IMR-90 (cell line): Measurements from ENCODE around the gene SPRED2.

Experiments
- CEBPB ChIP-seq: IDR thresholded peaks from 2 replicates; pipeline ENCODE4 v1.6.1; 2012; ENCODE audit warnings: low read depth, low read length, improper control_type of control experiment
- CHD1 ChIP-seq: IDR thresholded peaks from 2 replicates; pipeline ENCODE4 v1.6.1; 2012; ENCODE audit warnings: low read depth, low read length, improper control_type of control experiment
- MAFK ChIP-seq: IDR thresholded peaks from 2 replicates; pipeline ENCODE4 v1.6.1; 2012; ENCODE audit warnings: low read depth, low read length, improper control_type of control experiment
- POLR2A ChIP-seq: IDR thresholded peaks from 2 replicates; pipeline ENCODE4 v1.6.1; 2012; ENCODE audit warnings: mild to moderate bottlenecking, low read depth, low read length
- RAD21 ChIP-seq: IDR thresholded peaks from 2 replicates; pipeline ENCODE4 v1.6.1; 2012; ENCODE audit warnings: low read length, improper control_type of control experiment
- RCOR1 ChIP-seq: IDR thresholded peaks from 2 replicates; pipeline ENCODE4 v1.6.1; 2012; ENCODE audit warnings: mild to moderate bottlenecking, low read length, improper control_type of control experiment; ENCODE audit not compliant: insufficient replicate concordance
- RFX5 ChIP-seq: IDR thresholded peaks from 2 replicates; pipeline ENCODE4 v1.8.0; 2012; ENCODE audit warnings: low read depth, mild to moderate bottlenecking, low read length, moderate library complexity
- SMC3 ChIP-seq: fragments of 150-350 bp; IDR thresholded peaks from 2 replicates; pipeline ENCODE4 v1.6.1; 2016; ENCODE audit warnings: low read depth, mild to moderate bottlenecking, antibody characterized with exemption, low read length, moderate library complexity
- TF ChIP-seq, protein P1 (sequence below): conservative IDR thresholded peaks from 2 replicates; pipeline ENCODE4 v1.5.1; 2012; ENCODE audit warnings: mild to moderate bottlenecking, low read depth, low read length, improper control_type of control experiment

GRCh38 chr2:65331336-65332025 lies 100.9 kb downstream of the SPRED2 start:
- TF ChIP-seq CEBPB, result no peak
- TF ChIP-seq, protein P1, sequence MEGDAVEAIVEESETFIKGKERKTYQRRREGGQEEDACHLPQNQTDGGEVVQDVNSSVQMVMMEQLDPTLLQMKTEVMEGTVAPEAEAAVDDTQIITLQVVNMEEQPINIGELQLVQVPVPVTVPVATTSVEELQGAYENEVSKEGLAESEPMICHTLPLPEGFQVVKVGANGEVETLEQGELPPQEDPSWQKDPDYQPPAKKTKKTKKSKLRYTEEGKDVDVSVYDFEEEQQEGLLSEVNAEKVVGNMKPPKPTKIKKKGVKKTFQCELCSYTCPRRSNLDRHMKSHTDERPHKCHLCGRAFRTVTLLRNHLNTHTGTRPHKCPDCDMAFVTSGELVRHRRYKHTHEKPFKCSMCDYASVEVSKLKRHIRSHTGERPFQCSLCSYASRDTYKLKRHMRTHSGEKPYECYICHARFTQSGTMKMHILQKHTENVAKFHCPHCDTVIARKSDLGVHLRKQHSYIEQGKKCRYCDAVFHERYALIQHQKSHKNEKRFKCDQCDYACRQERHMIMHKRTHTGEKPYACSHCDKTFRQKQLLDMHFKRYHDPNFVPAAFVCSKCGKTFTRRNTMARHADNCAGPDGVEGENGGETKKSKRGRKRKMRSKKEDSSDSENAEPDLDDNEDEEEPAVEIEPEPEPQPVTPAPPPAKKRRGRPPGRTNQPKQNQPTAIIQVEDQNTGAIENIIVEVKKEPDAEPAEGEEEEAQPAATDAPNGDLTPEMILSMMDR, result no peak
- no peak for TF ChIP-seq CHD1
- TF ChIP-seq RFX5, result no peak
- no peak for TF ChIP-seq POLR2A
- TF ChIP-seq SMC3, result no peak
- no peak for TF ChIP-seq MAFK
- TF ChIP-seq RCOR1, result no peak
- TF ChIP-seq RAD21, result no peak
